ENCODE data around the gene APOBEC3A. TPM values are rescaled to one million over a fixed set of nuclear protein-coding genes. Genes with fewer than 3 reads are reported as not detected.
"Not testable (repeated sequence)": the region's sequence is repeated elsewhere in the genome, so short reads cannot be mapped to it uniquely, and the experiment has no call there.

APOBEC3A gene
- total and polyA plus RNA-seq, 2 of the 13 experiments (the other 11 are each of a cell fraction or from before 2014, with no cell fraction given) = not detected

GRCh38 chr22:38944653-38945052, 12.8 kb upstream of the APOBEC3A start:
- CTCF ChIA-PET (ENCODE audit: low intra/inter-chr PET ratio, low total read pairs) = no interaction called here
- 0% methylated on average over 2 of the region's 7 CpGs for WGBS (ENCODE audit: low lambda C conversion rate)

DNA sequence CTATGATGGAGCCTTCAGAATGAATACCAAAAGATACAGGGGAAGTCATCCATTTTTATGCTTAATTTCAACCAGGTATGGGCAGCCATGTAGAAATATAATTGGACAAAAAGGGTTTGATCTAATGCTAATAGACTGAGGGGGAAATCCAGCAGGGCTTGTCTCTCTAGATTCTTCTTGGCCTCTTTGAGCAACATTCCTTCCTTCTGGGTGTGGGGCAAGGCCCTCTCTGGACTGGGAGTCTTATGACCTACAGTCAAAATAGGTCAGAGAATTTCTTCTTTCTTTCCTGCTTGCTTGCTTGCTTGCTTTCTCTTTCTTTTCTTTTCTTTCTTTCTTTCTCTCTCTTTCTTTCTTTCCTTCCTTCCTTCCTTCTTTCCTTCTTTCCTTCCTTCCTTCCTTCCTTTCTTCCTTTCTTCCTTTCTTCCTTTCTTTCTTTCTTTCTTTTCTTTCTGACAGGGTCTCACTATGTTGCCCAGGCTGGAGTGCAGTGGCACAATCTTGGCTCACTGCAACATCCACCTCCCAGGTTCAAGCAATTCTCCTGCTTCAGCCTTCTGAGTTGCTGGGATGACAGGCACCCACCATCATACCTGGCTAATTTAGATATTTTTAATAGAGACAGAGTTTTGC, 11.6 kb upstream of the APOBEC3A start:
- H2AFZ ChIP-seq (ENCODE audit: low read length); H3K79me2 ChIP-seq (ENCODE audit: insufficient read depth, low read length); ATAC-seq; H3K9ac ChIP-seq (ENCODE audit: insufficient read depth, low read depth, low read length); intact Hi-C loops (cut with micrococcal nuclease; ENCODE audit: unreplicated experiment); CTCF ChIA-PET (ENCODE audit: low intra/inter-chr PET ratio, low total read pairs); H3K4me2 ChIP-seq (ENCODE audit: low read depth, low read length); H3K4me1 ChIP-seq (ENCODE audit: insufficient read depth, low read length); FAIRE-seq; in situ Hi-C loops (cut with HindIII; ENCODE audit: extremely low pct_ligation_motif_present, low pct_unique_long_range_greater_than_20kb); POLR2A ChIA-PET; H4K20me1 ChIP-seq (ENCODE audit: insufficient read depth, low read length); H3K27ac ChIP-seq (ENCODE audit: extremely low read length, insufficient read depth, low read length); BruUV-seq (replicated peaks); H3K36me3 ChIP-seq (replicated peaks in 1 of 2; ENCODE audit: control insufficient read depth in 1 of 2, insufficient read depth in 2 of 2, low read length in 2 of 2); H3K9me3 ChIP-seq (ENCODE audit: low read length); DNase-seq (ENCODE audit: low spot score); H3K4me3 ChIP-seq (replicated peaks in 1 of 3; ENCODE audit: insufficient read depth in 1 of 3, low read depth in 2 of 3, low read length in 3 of 3): not testable (repeated sequence)
- peaks cover 0 to 63% of the 10 kb centered on the region in 2 experiments; a peak in 3 of 5 replicates for H3K27me3 ChIP-seq (ENCODE audit: control insufficient read depth in 1 of 2, insufficient read depth in 2 of 2, low read length in 2 of 2)

More at GRCh38 chr22:38944653-38945052, 12.8 kb upstream of the APOBEC3A start:
- DNase-seq (ENCODE audit: low spot score) = no peak
- no peaks in the 10 kb centered on the region for H3K9me3 ChIP-seq (ENCODE audit: low read length)
- no peak for FAIRE-seq
- H3K9ac ChIP-seq (ENCODE audit: insufficient read depth, low read depth, low read length) = no peak overlapping the region
- H4K20me1 ChIP-seq (ENCODE audit: insufficient read depth, low read length) = no peaks in the 10 kb centered on the region
- H3K36me3 ChIP-seq (replicated peaks in 1 of 2; ENCODE audit: control insufficient read depth in 1 of 2, insufficient read depth in 2 of 2, low read length in 2 of 2) = no peaks in the 10 kb centered on the region
- no peak overlapping the region for H3K27ac ChIP-seq (ENCODE audit: extremely low read length, insufficient read depth, low read length)
- H3K79me2 ChIP-seq (ENCODE audit: insufficient read depth, low read length) = no peaks in the 10 kb centered on the region
- no TSS peak for BruUV-seq (replicated peaks)
- no peak for TF ChIP-seq KDM5B (CRISPR knock-in tag; IDR thresholded peaks at IDR 0.05; ENCODE audit: borderline replicate concordance)
- TF ChIP-seq ZMYM2 (CRISPR knock-in tag; IDR thresholded peaks at IDR 0.05) = no peak
- TF ChIP-seq ZNF615 (CRISPR knock-in tag; IDR thresholded peaks at IDR 0.05; ENCODE audit: borderline replicate concordance) = no peak
- TF ChIP-seq LCORL (IDR thresholded peaks at IDR 0.05) = no peak
- TF ChIP-seq LCORL (CRISPR knock-in tag; IDR thresholded peaks at IDR 0.05) = no peak
- TF ChIP-seq TRIM24 (CRISPR knock-in tag; IDR thresholded peaks at IDR 0.05) = no peak
- no peak for TF ChIP-seq ZNF225 (CRISPR knock-in tag; IDR thresholded peaks at IDR 0.05)
- TF ChIP-seq ZNF7 (CRISPR knock-in tag; IDR thresholded peaks at IDR 0.05) = no peak
- no peak for TF ChIP-seq ZNF17 (CRISPR knock-in tag; IDR thresholded peaks at IDR 0.05)
- TF ChIP-seq ZNF414 (CRISPR knock-in tag; IDR thresholded peaks at IDR 0.05) = no peak
- no peak for TF ChIP-seq PAWR (CRISPR knock-in tag; IDR thresholded peaks at IDR 0.05; ENCODE audit: borderline replicate concordance)
- no peak for TF ChIP-seq KDM5A (IDR thresholded peaks at IDR 0.05; ENCODE audit: borderline replicate concordance, low read length)
- TF ChIP-seq, protein P1, sequence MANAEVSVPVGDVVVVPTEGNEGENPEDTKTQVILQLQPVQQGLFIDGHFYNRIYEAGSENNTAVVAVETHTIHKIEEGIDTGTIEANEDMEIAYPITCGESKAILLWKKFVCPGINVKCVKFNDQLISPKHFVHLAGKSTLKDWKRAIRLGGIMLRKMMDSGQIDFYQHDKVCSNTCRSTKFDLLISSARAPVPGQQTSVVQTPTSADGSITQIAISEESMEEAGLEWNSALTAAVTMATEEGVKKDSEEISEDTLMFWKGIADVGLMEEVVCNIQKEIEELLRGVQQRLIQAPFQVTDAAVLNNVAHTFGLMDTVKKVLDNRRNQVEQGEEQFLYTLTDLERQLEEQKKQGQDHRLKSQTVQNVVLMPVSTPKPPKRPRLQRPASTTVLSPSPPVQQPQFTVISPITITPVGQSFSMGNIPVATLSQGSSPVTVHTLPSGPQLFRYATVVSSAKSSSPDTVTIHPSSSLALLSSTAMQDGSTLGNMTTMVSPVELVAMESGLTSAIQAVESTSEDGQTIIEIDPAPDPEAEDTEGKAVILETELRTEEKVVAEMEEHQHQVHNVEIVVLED (CRISPR knock-in tag; IDR thresholded peaks at IDR 0.05; ENCODE audit: borderline replicate concordance) = no peak
- no peak for TF ChIP-seq ZNF878 (CRISPR knock-in tag; IDR thresholded peaks at IDR 0.05)
- TF ChIP-seq, protein P2, sequence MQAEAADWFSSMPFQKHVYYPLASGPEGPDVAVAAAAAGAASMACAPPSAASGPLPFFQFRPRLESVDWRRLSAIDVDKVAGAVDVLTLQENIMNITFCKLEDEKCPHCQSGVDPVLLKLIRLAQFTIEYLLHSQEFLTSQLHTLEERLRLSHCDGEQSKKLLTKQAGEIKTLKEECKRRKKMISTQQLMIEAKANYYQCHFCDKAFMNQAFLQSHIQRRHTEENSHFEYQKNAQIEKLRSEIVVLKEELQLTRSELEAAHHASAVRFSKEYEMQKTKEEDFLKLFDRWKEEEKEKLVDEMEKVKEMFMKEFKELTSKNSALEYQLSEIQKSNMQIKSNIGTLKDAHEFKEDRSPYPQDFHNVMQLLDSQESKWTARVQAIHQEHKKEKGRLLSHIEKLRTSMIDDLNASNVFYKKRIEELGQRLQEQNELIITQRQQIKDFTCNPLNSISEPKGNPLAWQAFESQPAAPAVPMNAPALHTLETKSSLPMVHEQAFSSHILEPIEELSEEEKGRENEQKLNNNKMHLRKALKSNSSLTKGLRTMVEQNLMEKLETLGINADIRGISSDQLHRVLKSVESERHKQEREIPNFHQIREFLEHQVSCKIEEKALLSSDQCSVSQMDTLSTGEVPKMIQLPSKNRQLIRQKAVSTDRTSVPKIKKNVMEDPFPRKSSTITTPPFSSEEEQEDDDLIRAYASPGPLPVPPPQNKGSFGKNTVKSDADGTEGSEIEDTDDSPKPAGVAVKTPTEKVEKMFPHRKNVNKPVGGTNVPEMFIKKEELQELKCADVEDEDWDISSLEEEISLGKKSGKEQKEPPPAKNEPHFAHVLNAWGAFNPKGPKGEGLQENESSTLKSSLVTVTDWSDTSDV (CRISPR knock-in tag; IDR thresholded peaks at IDR 0.05) = no peak
- TF ChIP-seq ZNF282 (IDR thresholded peaks at IDR 0.05; ENCODE audit: partially characterized antibody) = no peak
- in situ Hi-C loops (cut with HindIII; ENCODE audit: extremely low pct_ligation_motif_present, low pct_unique_long_range_greater_than_20kb) = no loop called here
- no peak overlapping the region for H3K4me2 ChIP-seq (ENCODE audit: low read depth, low read length)
- intact Hi-C loops (cut with micrococcal nuclease; ENCODE audit: unreplicated experiment) = no loop called here
- H3K27me3 ChIP-seq (ENCODE audit: control insufficient read depth in 1 of 2, insufficient read depth in 2 of 2, low read length in 2 of 2) = peaks cover 0 to 54% of the 10 kb centered on the region in 2 experiments; a peak in 3 of 5 replicates
- POLR2A ChIA-PET = no interaction called here
- no peaks in the 10 kb centered on the region for H3K4me1 ChIP-seq (ENCODE audit: insufficient read depth, low read length)
- no peak overlapping the region for H2AFZ ChIP-seq (ENCODE audit: low read length)
- ATAC-seq = no peak
- H3K4me3 ChIP-seq (replicated peaks in 1 of 3; ENCODE audit: insufficient read depth in 1 of 3, low read depth in 2 of 3, low read length in 3 of 3) = no peak overlapping the region
